HFF-Myc (cell line): ENCODE data around the gene C19orf47.

ENCODE experiments used
- DNase-seq: peaks from one replicate; pipeline ENCODE4 v3.0.0-alpha.2; 2011; ENCODE audit warnings: low read depth; ENCODE audit errors: extremely low read depth
- H3K4me3 ChIP-seq: replicated peaks from 2 replicates; pipeline ENCODE4 v1.5.1; 2011; ENCODE audit warnings: low read depth, mild to moderate bottlenecking, control low read depth, low read length
- TF ChIP-seq, protein P1 (sequence below): IDR thresholded peaks from 2 replicates; pipeline ENCODE4 v1.5.1; 2012; ENCODE audit warnings: mild to moderate bottlenecking, low read depth, low read length, control low read depth; ENCODE audit errors: missing control alignments

Gene C19orf47

DNA sequence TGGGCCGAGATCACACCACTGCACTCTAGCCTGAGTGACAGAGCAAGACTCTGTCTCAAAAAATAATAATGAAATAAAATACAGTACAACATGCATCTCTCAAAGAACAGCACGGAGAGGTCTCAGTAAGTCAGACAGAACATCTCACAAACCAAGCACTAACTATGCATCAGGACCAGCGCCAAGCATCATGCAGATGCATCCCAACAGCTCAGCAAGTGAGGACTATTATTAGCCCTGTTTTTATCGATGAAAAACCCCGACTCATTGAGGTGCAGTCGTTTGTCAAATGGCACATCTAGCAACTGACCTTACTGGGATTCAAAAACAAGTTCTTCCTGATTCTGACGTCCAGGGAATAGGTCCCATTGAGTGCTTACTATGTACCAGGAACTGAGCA lies 3.8 kb downstream of the C19orf47 start:
- DNase-seq = no peak
- TF ChIP-seq, protein P1, sequence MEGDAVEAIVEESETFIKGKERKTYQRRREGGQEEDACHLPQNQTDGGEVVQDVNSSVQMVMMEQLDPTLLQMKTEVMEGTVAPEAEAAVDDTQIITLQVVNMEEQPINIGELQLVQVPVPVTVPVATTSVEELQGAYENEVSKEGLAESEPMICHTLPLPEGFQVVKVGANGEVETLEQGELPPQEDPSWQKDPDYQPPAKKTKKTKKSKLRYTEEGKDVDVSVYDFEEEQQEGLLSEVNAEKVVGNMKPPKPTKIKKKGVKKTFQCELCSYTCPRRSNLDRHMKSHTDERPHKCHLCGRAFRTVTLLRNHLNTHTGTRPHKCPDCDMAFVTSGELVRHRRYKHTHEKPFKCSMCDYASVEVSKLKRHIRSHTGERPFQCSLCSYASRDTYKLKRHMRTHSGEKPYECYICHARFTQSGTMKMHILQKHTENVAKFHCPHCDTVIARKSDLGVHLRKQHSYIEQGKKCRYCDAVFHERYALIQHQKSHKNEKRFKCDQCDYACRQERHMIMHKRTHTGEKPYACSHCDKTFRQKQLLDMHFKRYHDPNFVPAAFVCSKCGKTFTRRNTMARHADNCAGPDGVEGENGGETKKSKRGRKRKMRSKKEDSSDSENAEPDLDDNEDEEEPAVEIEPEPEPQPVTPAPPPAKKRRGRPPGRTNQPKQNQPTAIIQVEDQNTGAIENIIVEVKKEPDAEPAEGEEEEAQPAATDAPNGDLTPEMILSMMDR = no peak
- no peak overlapping the region for H3K4me3 ChIP-seq

DNA sequence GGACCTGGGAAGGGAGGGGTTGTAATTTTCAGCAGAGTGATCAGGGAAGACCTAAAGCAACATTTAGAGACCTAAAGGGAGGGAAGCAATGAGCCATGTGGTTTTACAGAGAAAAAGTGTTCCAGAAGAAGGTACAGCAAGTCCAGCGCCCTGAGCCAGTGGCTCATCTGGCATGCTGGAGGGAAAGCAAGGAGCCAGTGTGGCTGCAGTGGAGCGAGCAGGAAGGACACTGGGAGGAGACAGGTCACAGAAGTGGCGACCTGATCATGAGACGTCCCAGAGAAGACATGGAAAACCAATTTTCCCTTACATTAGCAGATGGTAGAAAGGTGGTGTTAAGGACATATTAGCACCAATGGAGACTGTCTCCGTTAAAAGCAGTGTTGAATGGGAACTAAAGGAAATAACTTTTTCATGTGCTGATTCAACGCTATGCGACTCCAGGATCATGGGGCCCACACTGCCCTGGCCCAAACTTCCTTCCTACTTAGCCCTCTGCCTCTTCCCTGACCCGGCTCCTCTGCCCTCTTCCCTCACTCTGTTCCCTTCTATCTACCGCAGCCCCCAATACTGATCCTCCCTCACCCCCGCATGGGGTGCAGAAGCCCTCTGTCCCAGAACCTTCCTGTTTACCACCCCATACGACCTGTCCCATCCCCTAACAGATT lies 5.4 kb downstream of the C19orf47 start:
- no peak for DNase-seq
- H3K4me3 ChIP-seq = no peak overlapping the region
- TF ChIP-seq, protein P1 = no peak

DNA sequence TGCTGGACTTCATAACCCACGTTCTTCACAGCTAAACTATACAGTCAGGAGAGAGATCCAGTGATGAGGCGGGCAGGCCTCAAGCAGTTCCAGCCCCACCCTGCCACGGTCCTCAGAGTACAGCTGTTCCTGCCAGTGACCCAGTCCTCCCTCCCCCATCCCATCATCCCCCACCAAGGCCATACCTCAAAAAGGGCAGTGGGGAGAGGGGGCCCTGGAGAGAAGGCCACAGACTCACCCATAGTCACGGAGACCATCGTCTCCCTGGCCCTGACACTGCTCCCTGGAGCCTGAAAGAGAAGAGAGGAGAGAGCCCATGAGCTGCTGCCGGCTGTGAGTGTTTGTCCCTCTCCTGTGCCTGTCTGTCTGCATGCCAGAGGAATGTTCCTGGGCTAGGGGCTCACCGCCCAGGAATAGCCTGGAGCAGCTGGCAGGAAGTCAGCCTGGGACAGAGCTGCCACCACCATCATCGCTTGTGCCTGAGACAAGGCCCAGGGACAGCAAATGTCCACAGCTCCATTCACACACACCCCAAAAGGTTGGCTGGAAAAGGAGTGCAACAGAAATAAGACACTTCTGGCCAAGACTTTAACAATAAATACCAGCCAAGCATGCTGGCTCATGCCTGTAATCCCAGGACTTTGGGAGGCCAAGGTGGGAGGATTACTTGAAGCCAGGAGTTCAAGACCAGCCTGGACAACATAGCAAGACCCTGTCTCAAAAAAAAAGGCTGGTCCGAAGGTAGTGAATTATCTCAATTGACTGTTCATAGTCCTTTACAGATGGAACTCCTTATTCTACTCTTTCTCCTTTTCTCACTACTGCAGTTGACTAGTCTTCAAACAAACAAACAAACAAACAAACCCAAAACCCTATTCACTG lies 6.4 kb downstream of the C19orf47 start:
- DNase-seq = no peak
- TF ChIP-seq, protein P1 = no peak
- no peak overlapping the region for H3K4me3 ChIP-seq

DNA sequence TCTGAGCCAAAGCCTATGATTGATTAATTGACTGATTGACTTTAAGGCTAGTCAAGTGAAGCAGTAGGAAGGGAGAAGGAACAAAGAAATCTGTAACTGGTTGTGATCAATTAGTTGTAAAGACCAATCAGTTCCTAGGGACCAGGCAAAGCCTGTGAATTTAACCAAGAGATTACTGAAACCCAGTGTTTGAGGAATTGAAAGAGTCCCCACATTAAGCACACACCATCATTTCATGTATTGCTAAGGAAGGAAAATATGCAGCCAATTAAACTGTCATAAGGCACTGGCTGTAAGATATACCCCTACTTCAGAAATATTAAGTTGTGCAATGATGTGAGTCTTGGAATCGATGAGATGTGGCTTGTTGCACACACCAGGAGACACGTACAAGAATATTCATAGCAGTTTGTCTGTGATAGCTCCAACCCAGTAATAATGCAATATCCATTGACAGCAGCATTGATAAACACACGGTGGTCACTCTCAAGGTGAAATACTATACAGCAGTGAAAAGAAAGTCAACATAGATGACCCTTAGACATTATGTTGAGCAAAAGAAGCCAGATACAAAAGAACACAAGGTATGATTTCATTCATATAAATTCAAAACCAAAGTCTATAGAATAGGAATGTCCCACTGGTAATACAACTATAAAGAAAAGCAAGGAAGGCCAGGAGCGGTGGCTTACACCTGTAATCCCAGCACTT lies 9.0 kb downstream of the C19orf47 start:
- no peak for DNase-seq
- TF ChIP-seq, protein P1 = no peak
- H3K4me3 ChIP-seq = no peak overlapping the region

DNA sequence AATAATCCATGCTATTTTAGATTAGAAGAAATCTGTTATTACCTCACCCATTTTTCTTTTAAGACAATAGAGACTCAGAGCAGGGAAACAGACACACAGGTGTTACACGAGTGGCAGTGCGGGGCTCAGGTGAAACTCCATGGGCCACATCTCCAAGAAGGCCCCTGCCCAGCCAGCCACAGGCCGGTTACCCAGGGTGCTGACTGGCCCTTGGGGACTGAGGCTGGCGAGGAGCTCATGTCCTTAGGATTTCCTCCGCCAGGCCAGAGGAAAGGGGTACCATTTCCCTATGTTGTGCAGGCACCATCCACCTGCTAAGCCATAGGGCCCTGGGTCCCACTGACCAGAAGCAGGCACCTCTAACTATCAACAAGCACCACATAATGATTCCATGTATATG lies 10.6 kb downstream of the C19orf47 start:
- no peak for DNase-seq
- TF ChIP-seq, protein P1 = no peak
- H3K4me3 ChIP-seq = no peak overlapping the region

DNA sequence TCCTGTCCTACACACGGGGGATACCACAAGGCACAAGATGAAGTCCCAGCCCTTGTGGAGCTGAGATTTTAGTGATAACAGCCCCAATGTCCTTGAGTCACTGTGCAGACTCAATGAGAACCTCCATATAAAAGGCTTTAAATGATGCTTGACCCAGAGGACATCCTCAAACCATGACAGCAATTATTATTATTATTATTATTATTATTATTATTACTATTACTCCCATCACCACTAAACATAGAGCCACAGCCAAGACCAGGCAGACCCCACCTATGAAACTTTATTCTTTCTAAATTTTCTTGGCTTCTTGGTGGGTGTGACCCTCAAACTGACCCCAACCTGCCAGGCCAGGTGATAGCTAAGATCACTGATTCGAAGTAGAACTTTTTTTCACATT lies 11.1 kb downstream of the C19orf47 start:
- TF ChIP-seq, protein P1 = no peak
- H3K4me3 ChIP-seq = no peak overlapping the region

More for the DNA sequence above, 11.1 kb downstream of the C19orf47 start:
- DNase-seq = no peak
